T-helper 2 cell treated with Interferon-gamma antibody and Interleukin-4, amounts not matched to agents 100 ng/mL and 5 ng/mL, for 36 hours (primary cell): ENCODE results near the gene SETD1B. TPM values are rescaled to one million over a fixed set of nuclear protein-coding genes. Genes with fewer than 3 reads are reported as not detected.

Experiments
- intact Hi-C: fragments of 100-400 bp; cut with micrococcal nuclease; formaldehyde crosslinking; loops from one replicate; pipeline ENCODE4 v1.15.1; 2023
- total RNA-seq: library from RNA; stranded (reverse); gene quantifications from 2 replicates; pipeline ENCODE4 v1.2.3, GENCODE V29; 2022

Gene SETD1B
- total RNA-seq, 1 donor from 2014 or later: 32.7 TPM

GRCh38 chr12:121779422-121779895, 24.4 kb upstream of the SETD1B start:
- intact Hi-C loops: no loop called here

GRCh38 chr12:121780429-121780828, 23.4 kb upstream of the SETD1B start:
- intact Hi-C loops: no loop called here

GRCh38 chr12:121781484-121781997, 22.3 kb upstream of the SETD1B start:
- intact Hi-C loops: no loop called here

- intact Hi-C loops: loop anchor here (1.0 kb wide), 1 partner anchor 8 kb away; no protein-coding TSS in a partner anchor
Measured at GRCh38 chr12:121781998-121782979, 21.5 kb upstream of the SETD1B start.

- intact Hi-C loops: no loop called here
Measured at GRCh38 chr12:121783766-121784165, 20.0 kb upstream of the SETD1B start.

GRCh38 chr12:121784460-121784859, 19.3 kb upstream of the SETD1B start:
- intact Hi-C loops: no loop called here

- intact Hi-C loops: loop anchor here (5.0 kb wide), 1 partner anchor 384 kb away; the partner anchor contains the start of gene RNF34
Measured at GRCh38 chr12:121786440-121786825, 17.4 kb upstream of the SETD1B start.

- intact Hi-C loops: loop anchor here (5.0 kb wide), 1 partner anchor 385 kb away; the partner anchor contains the start of gene RNF34
Measured at GRCh38 chr12:121787063-121788025, 16.5 kb upstream of the SETD1B start.

- intact Hi-C loops: loop anchor here (5.0 kb wide), 1 partner anchor 386 kb away; the partner anchor contains the start of gene RNF34
Measured at GRCh38 chr12:121788176-121788818, 15.5 kb upstream of the SETD1B start.

- intact Hi-C loops: loop anchor here (1.0 to 5.0 kb wide), 2 partner anchors 77 to 387 kb away; partner anchors contain the start of genes RNF34 and TMEM120B
Measured at GRCh38 chr12:121789233-121789781, 14.5 kb upstream of the SETD1B start.

GRCh38 chr12:121789800-121790728, 13.7 kb upstream of the SETD1B start:
- intact Hi-C loops: loop anchor here (1.0 to 10.0 kb wide), 4 partner anchors 8 to 1185 kb away; partner anchors contain the start of genes OGFOD2, RNF34 and TMEM120B

GRCh38 chr12:121790785-121791184, 13.0 kb upstream of the SETD1B start:
- intact Hi-C loops: loop anchor here (1.0 to 10.0 kb wide), 2 partner anchors 8 to 1184 kb away; partner anchors contain the start of gene OGFOD2

GRCh38 chr12:121791671-121792551, 11.9 kb upstream of the SETD1B start:
- intact Hi-C loops: loop anchor here (10.0 kb wide), 1 partner anchor 1183 kb away; the partner anchor contains the start of gene OGFOD2

GRCh38 chr12:121792607-121793439, 11.0 kb upstream of the SETD1B start:
- intact Hi-C loops: loop anchor here (10.0 kb wide), 1 partner anchor 1182 kb away; the partner anchor contains the start of gene OGFOD2

- intact Hi-C loops: loop anchor here (10.0 kb wide), 1 partner anchor 1181 kb away; the partner anchor contains the start of gene OGFOD2
Measured at GRCh38 chr12:121793440-121793837, 10.4 kb upstream of the SETD1B start, which contains the start of gene RHOF. RHOF (minus strand) TSS chr12:121793688; CDS start chr12:121793633, 55 bp downstream.

GRCh38 chr12:121793838-121794533, 9.8 kb upstream of the SETD1B start:
- intact Hi-C loops: loop anchor here (1.0 to 10.0 kb wide), 10 partner anchors 9 to 1181 kb away; partner anchors contain the start of genes OGFOD2, ORAI1 and TMEM120B
